GM11168 (cell line): ENCODE data around the gene RBMS1.

Experiments
- in situ Hi-C: fragments of 300-500 bp; cut with MboI; formaldehyde crosslinking; loops from one replicate; pipeline ENCODE4 v1.12.0; 2022; ENCODE audit warnings: low sequenced_read_pairs; ENCODE audit not compliant: unreplicated experiment

The RBMS1 gene

GRCh38 chr2:160270571-160271113 is 223.0 kb downstream of the RBMS1 start:
- in situ Hi-C loops, result no loop called here

- in situ Hi-C loops, result no loop called here
Observed at GRCh38 chr2:160269803-160270570, 223.6 kb downstream of the RBMS1 start.

- in situ Hi-C loops, result no loop called here
Observed at GRCh38 chr2:160269365-160269764, 224.2 kb downstream of the RBMS1 start.

- in situ Hi-C loops, result no loop called here
Observed at GRCh38 chr2:160268151-160268781, 225.3 kb downstream of the RBMS1 start.

GRCh38 chr2:160267692-160268091 is 225.9 kb downstream of the RBMS1 start:
- in situ Hi-C loops, result no loop called here

- in situ Hi-C loops, result no loop called here
Observed at GRCh38 chr2:160267022-160267421, 226.6 kb downstream of the RBMS1 start.

GRCh38 chr2:160266037-160266551 is 227.5 kb downstream of the RBMS1 start:
- in situ Hi-C loops, result no loop called here

- in situ Hi-C loops, result no loop called here
Observed at GRCh38 chr2:160264308-160264707, 229.3 kb downstream of the RBMS1 start.

- in situ Hi-C loops, result no loop called here
Observed at GRCh38 chr2:160261732-160262131, 231.9 kb downstream of the RBMS1 start.

GRCh38 chr2:160258492-160258805 is 235.2 kb downstream of the RBMS1 start:
- in situ Hi-C loops, result no loop called here

GRCh38 chr2:160257743-160258491 is 235.7 kb downstream of the RBMS1 start:
- in situ Hi-C loops, result no loop called here

GRCh38 chr2:160257041-160257742 is 236.4 kb downstream of the RBMS1 start:
- in situ Hi-C loops, result no loop called here

GRCh38 chr2:160256507-160256906 is 237.1 kb downstream of the RBMS1 start:
- in situ Hi-C loops, result no loop called here

GRCh38 chr2:160255408-160255807 is 238.2 kb downstream of the RBMS1 start:
- in situ Hi-C loops, result no loop called here

GRCh38 chr2:160254189-160254762 is 239.3 kb downstream of the RBMS1 start:
- in situ Hi-C loops, result no loop called here

- in situ Hi-C loops, result no loop called here
Observed at GRCh38 chr2:160253440-160254188, 240.0 kb downstream of the RBMS1 start.

GRCh38 chr2:160252900-160253299 is 240.7 kb downstream of the RBMS1 start:
- in situ Hi-C loops, result no loop called here

GRCh38 chr2:160252278-160252887 is 241.2 kb downstream of the RBMS1 start:
- in situ Hi-C loops, result no loop called here

- in situ Hi-C loops, result no loop called here
Observed at GRCh38 chr2:160251569-160251968, 242.0 kb downstream of the RBMS1 start.
